Spleen (tissue), 11 donors: ENCODE measurements around the gene PYDC2. TPM values are rescaled to one million over a fixed set of nuclear protein-coding genes. Genes with fewer than 3 reads are reported as not detected.

Experiments
- DNase-seq: peaks from one replicate; pipeline ENCODE4 v3.0.0-alpha.2; 2020
- H3K27ac ChIP-seq, 8 donors: fragments of 200-600 bp; sonication (generic) in 7 of 8; 1 replicate in 4 of 8; 2 replicates in 4 of 8; pipeline versions ENCODE4 v1.5.0 to v1.8.0; 2016 to 2021; ENCODE audit warnings: inconsistent platforms in 4 of 8, mild to moderate bottlenecking in 4 of 8, moderate library complexity in 1 of 8
- H3K27me3 ChIP-seq, 7 donors: fragments of 200-600 bp; sonication (generic) in 6 of 7; replicated peaks in 1 of 7; 1 replicate in 4 of 7; 2 replicates in 3 of 7; pipeline versions ENCODE4 v1.5.0 to v1.8.0; 2016 to 2021; ENCODE audit warnings: inconsistent platforms in 3 of 7, mild to moderate bottlenecking in 1 of 7
- H3K36me3 ChIP-seq, 6 donors: fragments of 200-600 bp; sonication (generic) in 5 of 6; 1 replicate in 4 of 6; 2 replicates in 2 of 6; pipeline versions ENCODE4 v1.5.0 to v1.8.0; 2016 to 2021; ENCODE audit warnings: inconsistent platforms in 2 of 6
- H3K4me1 ChIP-seq, 6 donors: fragments of 200-600 bp; sonication (generic) in 5 of 6; 1 replicate in 3 of 6; 2 replicates in 3 of 6; pipeline versions ENCODE4 v1.5.0 to v1.8.0; 2016 to 2021; ENCODE audit warnings: inconsistent platforms in 3 of 6
- H3K4me3 ChIP-seq, 8 donors: fragments of 200-600 bp; sonication (generic) in 7 of 8; 1 replicate in 4 of 8; 2 replicates in 4 of 8; pipeline versions ENCODE4 v1.5.0 to v1.8.0; 2016 to 2021; ENCODE audit warnings: inconsistent platforms in 4 of 8, mild to moderate bottlenecking in 4 of 8, moderate library complexity in 2 of 8
- H3K9me3 ChIP-seq, 8 donors: fragments of 200-600 bp; sonication (generic) in 7 of 8; 1 replicate in 4 of 8; 2 replicates in 4 of 8; pipeline versions ENCODE4 v1.5.0 to v1.8.0; 2016 to 2021; ENCODE audit warnings: inconsistent platforms in 4 of 8
- CTCF ChIP-seq, 11 experiments: fragments of 200-600 bp in 7 of 11; fragments of 450-650 bp in 4 of 11; sonication (generic) in 4 of 11; IDR thresholded peaks in 8 of 11; conservative IDR thresholded peaks in 3 of 11; 1 replicate in 7 of 11; 2 replicates in 4 of 11; pipeline versions ENCODE4 v1.4.0 to v1.8.0; 2016 to 2021; ENCODE audit warnings: antibody characterized with exemption in 11 of 11, inconsistent platforms in 4 of 11, mild to moderate bottlenecking in 1 of 11
- POLR2A ChIP-seq, 3 donors: fragments of 450-650 bp; IDR thresholded peaks; one replicate each; pipeline ENCODE4 v1.5.1; 2017; ENCODE audit warnings: antibody characterized with exemption in 3 of 3, mild to moderate bottlenecking in 1 of 3
- POLR2AphosphoS5 ChIP-seq, 3 donors: sonication (generic); formaldehyde crosslinking; IDR thresholded peaks; one replicate each; pipeline ENCODE4 v1.5.1; 2017; ENCODE audit warnings: antibody characterized with exemption in 3 of 3
- WGBS, 5 donors: extraction: QIAGEN DNeasy Blood & Tissue Kit in 3 of 5; methylation state at CpG; one replicate each; pipeline versions ENCODE4 v1.1.5 to v1.1.7; 2013 to 2018; 5-methylcytosine and 5-hydroxymethylcytosine counted together
- intact Hi-C: fragments of 100-400 bp; cut with DNase I; formaldehyde crosslinking; loops from one replicate; pipeline ENCODE4 v1.15.0; 2023; ENCODE audit warnings: low total_unique reads
- polyA plus RNA-seq, 3 donors: library from polyadenylated mRNA; stranded (reverse); fragments of 200-250 nt; gene quantifications; one replicate each; pipeline ENCODE4 v1.2.1, GENCODE V29; 2013
- total RNA-seq, 7 donors: library from RNA; depleted of rRNA in 3 of 7; stranded (reverse); fragments of >200 nt in 3 of 7; fragmentation: NEBNext Ultra II Directional in 4 of 7; extraction: Animal tissue kit (Norgen Biotek cat#: 25700) in 4 of 7; gene quantifications; one replicate each; pipeline versions ENCODE4 v1.1.0 to v1.2.1, GENCODE V29; 2016 to 2021
- donor health status: healthy with polysubstance abuse.
- donor health status: DM: no; HTN: no; CAD: no; lungs with moderate emphysema.
- donor health status: DM: no; HTN: no; CAD: no.
- donor health status: Bipolar disorder and iron deficiency.
- donor health status: healthy.
- donor health status: DM: no; HTN: no; CAD: no.
- donor health status: DM: yes; HTN: yes; CAD: no.

The PYDC2 gene
- total and polyA plus RNA-seq, 10 donors: not detected

GRCh38 chr3:191455257-191455952 is 5.6 kb upstream of the PYDC2 start:
- 23 to 36% (median 25%) methylated on average over 3 of the region's 3 CpGs for WGBS, 5 donors

GRCh38 chr3:191460360-191460759 is 603 bp upstream of the PYDC2 start:
- H3K27me3 ChIP-seq: no peaks in the 10 kb centered on the region
- H3K36me3 ChIP-seq: no peaks in the 10 kb centered on the region
- no peaks in the 10 kb centered on the region for H3K9me3 ChIP-seq
- intact Hi-C loops: no loop called here
- H3K27ac ChIP-seq: no peak overlapping the region
- WGBS, 5 donors: 58 to 93% (median 84%) methylated on average over 2 of the region's 2 CpGs
- H3K4me3 ChIP-seq: no peak overlapping the region
- H3K4me1 ChIP-seq: no peaks in the 10 kb centered on the region
- DNase-seq: no peak
- TF ChIP-seq POLR2A (IDR thresholded peaks at IDR 0.05) (no peak), POLR2AphosphoS5 (IDR thresholded peaks at IDR 0.05) (no peak), CTCF (IDR thresholded peaks at IDR 0.05 in 8 of 11, conservative IDR thresholded peaks at IDR 0.05 in 3 of 11) (no peak)

More at GRCh38 chr3:191455257-191455952, 5.6 kb upstream of the PYDC2 start:
- TF ChIP-seq CTCF (IDR thresholded peaks at IDR 0.05 in 8 of 11, conservative IDR thresholded peaks at IDR 0.05 in 3 of 11): no peak
- TF ChIP-seq POLR2A (IDR thresholded peaks at IDR 0.05): no peak
- TF ChIP-seq POLR2AphosphoS5 (IDR thresholded peaks at IDR 0.05): no peak
- intact Hi-C loops: no loop called here
- DNase-seq: no peak
- Histone ChIP-seq H3K36me3 (no peaks in the 10 kb centered on the region), H3K4me1 (no peaks in the 10 kb centered on the region), H3K27me3 (no peaks in the 10 kb centered on the region), H3K27ac (peak overlapping the region in 1 of 8 donors; percentile 15), H3K9me3 (peaks cover 0 to 18% (median 6%) of the 10 kb centered on the region in 8 donors), H3K4me3 (no peak overlapping the region)

DNA sequence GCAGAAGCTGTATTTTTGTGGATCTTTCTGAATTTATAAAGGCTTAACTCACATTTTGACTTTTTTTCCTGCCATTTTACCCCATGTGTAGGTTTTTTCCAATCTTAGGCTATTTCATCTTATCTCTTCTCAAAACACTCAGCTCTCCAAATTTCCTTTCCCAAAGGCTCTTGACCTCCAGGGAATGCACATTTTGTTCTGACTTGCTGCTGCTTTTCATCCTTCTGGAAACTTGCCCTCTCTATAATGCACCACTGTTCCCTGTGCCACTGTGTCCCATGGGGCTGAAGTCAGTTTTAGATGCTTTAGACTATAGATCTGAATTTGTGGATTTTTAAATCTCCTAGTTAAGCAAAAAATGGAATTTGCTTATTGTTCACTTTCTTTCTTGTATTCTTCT is 9.1 kb downstream of the PYDC2 start:
- TF ChIP-seq CTCF (IDR thresholded peaks at IDR 0.05 in 8 of 11, conservative IDR thresholded peaks at IDR 0.05 in 3 of 11) (no peak), POLR2A (IDR thresholded peaks at IDR 0.05) (no peak), POLR2AphosphoS5 (IDR thresholded peaks at IDR 0.05) (no peak)
- no peaks in the 10 kb centered on the region for H3K4me1 ChIP-seq
- no peaks in the 10 kb centered on the region for H3K27me3 ChIP-seq
- no peak overlapping the region for H3K27ac ChIP-seq
- no peak overlapping the region for H3K4me3 ChIP-seq
- H3K36me3 ChIP-seq: no peaks in the 10 kb centered on the region
- intact Hi-C loops: no loop called here
- DNase-seq: no peak
- H3K9me3 ChIP-seq: no peaks in the 10 kb centered on the region

DNA sequence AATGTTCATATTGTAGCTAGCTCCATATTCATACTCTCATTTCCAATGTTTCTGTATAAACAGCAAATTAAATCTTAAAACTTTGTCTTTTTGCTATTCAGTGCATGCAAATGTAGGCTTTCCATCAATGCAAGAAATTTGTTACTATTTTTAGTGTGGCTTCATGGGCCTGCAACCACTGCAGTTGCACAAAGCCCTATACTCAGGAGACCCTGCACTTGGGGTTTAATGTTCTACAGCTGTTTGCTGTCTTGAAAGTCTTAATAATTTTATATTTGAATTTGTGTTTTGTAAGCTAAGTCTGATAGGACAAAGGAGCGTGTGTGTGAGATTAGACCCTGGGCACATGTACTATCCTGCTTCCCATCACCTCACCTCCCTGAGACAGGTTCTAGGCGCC is 9.6 kb downstream of the PYDC2 start:
- Histone ChIP-seq H3K27me3 (no peaks in the 10 kb centered on the region), H3K4me3 (no peak overlapping the region), H3K36me3 (no peaks in the 10 kb centered on the region), H3K27ac (no peak overlapping the region), H3K9me3 (no peaks in the 10 kb centered on the region), H3K4me1 (no peaks in the 10 kb centered on the region)
- intact Hi-C loops: no loop called here
- no peak for DNase-seq
- WGBS, 5 donors: 67 to 98% (median 81%) methylated on average over 2 of the region's 2 CpGs
- TF ChIP-seq POLR2AphosphoS5 (IDR thresholded peaks at IDR 0.05): no peak
- no peak for TF ChIP-seq POLR2A (IDR thresholded peaks at IDR 0.05)
- no peak for TF ChIP-seq CTCF (IDR thresholded peaks at IDR 0.05 in 8 of 11, conservative IDR thresholded peaks at IDR 0.05 in 3 of 11)
